T47D (cell line): ENCODE measurements around the gene KRT2.

Experiments
- DNase-seq, 2 experiments: peaks; one replicate each; pipeline versions ENCODE4 v3.0.0 to v3.0.0-alpha.2; 2011 to 2012; ENCODE audit warnings: low read depth in 1 of 2, low spot score in 1 of 2
- JUND ChIP-seq: IDR thresholded peaks from 2 replicates; pipeline ENCODE4 v1.6.1; 2012; ENCODE audit warnings: low read depth
- in situ Hi-C: cut with HindIII; loops from 2 replicates; pipeline ENCODE4 v1.10.0; 2016; ENCODE audit warnings: low sequenced_read_pairs, low pct_unique_long_range_greater_than_20kb

The KRT2 gene

GRCh38 chr12:52655720-52656124, 3.7 kb upstream of the KRT2 start:
- peak; percentile 41 to 61 for DNase-seq
- in situ Hi-C loops = no loop called here
- no peak for TF ChIP-seq JUND

- in situ Hi-C loops = no loop called here
- TF ChIP-seq JUND = no peak
- DNase-seq = peak in 1 of 2 experiments; percentile 35
These were observed 3.2 kb upstream of the KRT2 start for GRCh38 chr12:52655251-52655650.

GRCh38 chr12:52650520-52651081, 1.4 kb downstream of the KRT2 start:
- DNase-seq = no peak
- TF ChIP-seq JUND = 0 out of 2 replicates have a peak, but pooled peaks have one; percentile 6
- in situ Hi-C loops = no loop called here

- DNase-seq = no peak
- no peak for TF ChIP-seq JUND
- in situ Hi-C loops = no loop called here
These were observed 2.9 kb downstream of the KRT2 start for GRCh38 chr12:52649066-52649465.

GRCh38 chr12:52648012-52648550, 3.9 kb downstream of the KRT2 start:
- TF ChIP-seq JUND = no peak
- in situ Hi-C loops = no loop called here

GRCh38 chr12:52647601-52648000, 4.4 kb downstream of the KRT2 start:
- no peak for DNase-seq
- in situ Hi-C loops = no loop called here
- TF ChIP-seq JUND = no peak

More at GRCh38 chr12:52648012-52648550, 3.9 kb downstream of the KRT2 start:
- no peak for DNase-seq

- no peak for DNase-seq
- TF ChIP-seq JUND = no peak
- in situ Hi-C loops = no loop called here
These were observed 5.4 kb downstream of the KRT2 start for GRCh38 chr12:52646613-52647012.

- no peak for TF ChIP-seq JUND
- in situ Hi-C loops = no loop called here
- no peak for DNase-seq
These were observed 6.0 kb downstream of the KRT2 start for GRCh38 chr12:52645982-52646381.

- no peak for TF ChIP-seq JUND
- in situ Hi-C loops = no loop called here
- no peak for DNase-seq
These were observed 6.8 kb downstream of the KRT2 start for GRCh38 chr12:52645120-52645761.

GRCh38 chr12:52644078-52644415, 8.0 kb downstream of the KRT2 start:
- no peak for TF ChIP-seq JUND
- in situ Hi-C loops = no loop called here
- DNase-seq = no peak

- DNase-seq = no peak
- TF ChIP-seq JUND = no peak
- in situ Hi-C loops = no loop called here
These were observed 8.6 kb downstream of the KRT2 start for GRCh38 chr12:52643233-52644077.

- in situ Hi-C loops = no loop called here
These were observed 10.5 kb downstream of the KRT2 start for GRCh38 chr12:52641468-52641867.

GRCh38 chr12:52637299-52637698, 14.7 kb downstream of the KRT2 start:
- in situ Hi-C loops = no loop called here
- no peak for TF ChIP-seq JUND
- no peak for DNase-seq

More at GRCh38 chr12:52641468-52641867, 10.5 kb downstream of the KRT2 start:
- no peak for TF ChIP-seq JUND
- no peak for DNase-seq
